H9 (cell line): ENCODE data around the gene RARB. TPM values are rescaled to one million over a fixed set of nuclear protein-coding genes. Genes with fewer than 3 reads are reported as not detected.
A peak's percentile ranks its signal among the peaks of the same experiment; 100 is the strongest.

Source experiments
- DNase-seq: peaks from one replicate; pipeline ENCODE4 v3.0.0-alpha.2; 2017
- H2AFZ ChIP-seq: one replicate; pipeline ENCODE4 v1.6.1; 2013; ENCODE audit warnings: mild to moderate bottlenecking, low read length, control low read depth, moderate library complexity
- H2AK5ac ChIP-seq: 2 replicates; pipeline ENCODE4 v1.6.1; 2013; ENCODE audit warnings: low read length, control low read depth, mixed read lengths; ENCODE audit not compliant: insufficient read length
- H2BK120ac ChIP-seq: one replicate; pipeline ENCODE4 v1.6.1; 2013; ENCODE audit warnings: low read depth, mild to moderate bottlenecking, low read length, control low read depth, inconsistent platforms; ENCODE audit not compliant: poor library complexity, severe bottlenecking
- H2BK12ac ChIP-seq: 2 replicates; pipeline ENCODE4 v1.6.1; 2013; ENCODE audit warnings: low read length, control low read depth, mixed read lengths, low read depth; ENCODE audit not compliant: insufficient read length
- H2BK15ac ChIP-seq: 2 replicates; pipeline ENCODE4 v1.6.1; 2013; ENCODE audit warnings: low read depth, low read length, control low read depth
- H2BK20ac ChIP-seq: one replicate; pipeline ENCODE4 v1.6.1; 2013; ENCODE audit warnings: low read depth, mild to moderate bottlenecking, low read length, control low read depth, inconsistent platforms; ENCODE audit not compliant: poor library complexity, severe bottlenecking
- H2BK5ac ChIP-seq: 2 replicates; pipeline ENCODE4 v1.6.1; 2013; ENCODE audit warnings: low read length, control low read depth, mixed read lengths; ENCODE audit not compliant: insufficient read length
- H3K14ac ChIP-seq: 2 replicates; pipeline ENCODE4 v1.6.1; 2013; ENCODE audit warnings: low read length, control low read depth; ENCODE audit not compliant: insufficient read depth
- H3K18ac ChIP-seq: 2 replicates; pipeline ENCODE4 v1.6.1; 2013; ENCODE audit warnings: low read depth, mild to moderate bottlenecking, mixed read lengths, low read length, control low read depth; ENCODE audit not compliant: insufficient read length
- H3K23ac ChIP-seq: 2 replicates; pipeline ENCODE4 v1.6.1; 2013; ENCODE audit warnings: low read length, control low read depth, mixed read lengths, low read depth; ENCODE audit not compliant: insufficient read length
- H3K23me2 ChIP-seq: 2 replicates; pipeline ENCODE4 v1.6.1; 2013; ENCODE audit warnings: low read depth, mild to moderate bottlenecking, mixed read lengths, low read length, control low read depth; ENCODE audit not compliant: insufficient read length, poor library complexity, severe bottlenecking
- H3K27ac ChIP-seq: 2 replicates; pipeline ENCODE4 v1.5.1; 2013; ENCODE audit warnings: low read length, control low read depth, mixed read lengths, low read depth; ENCODE audit not compliant: insufficient read length
- H3K27me3 ChIP-seq: 2 replicates; pipeline ENCODE4 v1.6.1; 2013; ENCODE audit warnings: low read length, control low read depth, inconsistent platforms; ENCODE audit not compliant: insufficient read depth
- H3K4ac ChIP-seq: 2 replicates; pipeline ENCODE4 v1.6.1; 2013; ENCODE audit warnings: low read depth, mild to moderate bottlenecking, control low read depth, inconsistent platforms, low read length, moderate library complexity
- H3K4me1 ChIP-seq: 2 replicates; pipeline ENCODE4 v1.6.1; 2013; ENCODE audit warnings: low read length, control low read depth, inconsistent platforms; ENCODE audit not compliant: insufficient read depth
- H3K4me2 ChIP-seq: 2 replicates; pipeline ENCODE4 v1.6.1; 2013; ENCODE audit warnings: low read length, control low read depth, mixed read lengths; ENCODE audit not compliant: insufficient read length, insufficient read depth
- H3K56ac ChIP-seq: 2 replicates; pipeline ENCODE4 v1.6.1; 2013; ENCODE audit warnings: low read depth, mild to moderate bottlenecking, mixed read lengths, low read length, control low read depth; ENCODE audit not compliant: insufficient read length
- H3K79me1 ChIP-seq: 2 replicates; pipeline ENCODE4 v1.6.1; 2013; ENCODE audit warnings: low read depth, mild to moderate bottlenecking, moderate library complexity, low read length, control low read depth, inconsistent platforms; ENCODE audit not compliant: insufficient read depth, poor library complexity, severe bottlenecking
- H3K79me2 ChIP-seq: 2 replicates; pipeline ENCODE4 v1.6.1; 2013; ENCODE audit warnings: low read length, control low read depth, inconsistent platforms; ENCODE audit not compliant: insufficient read depth
- H3K9ac ChIP-seq: 2 replicates; pipeline ENCODE4 v1.6.1; 2013; ENCODE audit warnings: low read length, control low read depth, mixed read lengths; ENCODE audit not compliant: insufficient read length; ENCODE audit errors: extremely low read depth
- H3K9me3 ChIP-seq: one replicate; pipeline ENCODE4 v1.6.1; 2013; ENCODE audit warnings: low read depth, low read length, inconsistent platforms; ENCODE audit not compliant: control insufficient read depth
- H3T11ph ChIP-seq: one replicate; pipeline ENCODE4 v1.6.1; 2013; ENCODE audit warnings: mild to moderate bottlenecking, low read length, control low read depth, inconsistent platforms
- H4K20me1 ChIP-seq: one replicate; pipeline ENCODE4 v1.6.1; 2013; ENCODE audit not compliant: control insufficient read depth, insufficient read length, insufficient read depth
- H4K5ac ChIP-seq: 2 replicates; pipeline ENCODE4 v1.6.1; 2013; ENCODE audit warnings: low read depth, mild to moderate bottlenecking, mixed read lengths, low read length, control low read depth; ENCODE audit not compliant: insufficient read length
- H4K8ac ChIP-seq: replicated peaks from 2 replicates; pipeline ENCODE4 v1.6.1; 2013; ENCODE audit warnings: low read length, control low read depth, mixed read lengths, low read depth; ENCODE audit not compliant: insufficient read length
- H4K91ac ChIP-seq: 2 replicates; pipeline ENCODE4 v1.6.1; 2013; ENCODE audit warnings: low read depth, mild to moderate bottlenecking, moderate library complexity, mixed read lengths, low read length, control low read depth; ENCODE audit not compliant: insufficient read length
- H3K27ac Mint-ChIP-seq, 3 experiments: 2 replicates in 2 of 3; 3 replicates in 1 of 3; pipeline ENCODE4 v1.8.0; 2020 to 2021; ENCODE audit warnings: mixed read lengths in 3 of 3, mild to moderate bottlenecking in 1 of 3, moderate library complexity in 1 of 3
- H3K27me3 Mint-ChIP-seq: 2 replicates; pipeline ENCODE4 v1.8.0; 2021; ENCODE audit warnings: low read depth, mild to moderate bottlenecking, moderate library complexity, mixed read lengths
- H3K36me3 Mint-ChIP-seq, 3 experiments: 2 replicates in 2 of 3; 3 replicates in 1 of 3; pipeline ENCODE4 v1.8.0; 2020 to 2021; ENCODE audit warnings: low read depth in 3 of 3, mixed read lengths in 3 of 3; ENCODE audit not compliant: insufficient read depth in 1 of 3
- H3K4me1 Mint-ChIP-seq, 2 experiments: 2 replicates each; pipeline ENCODE4 v1.8.0; 2020; ENCODE audit warnings: mixed read lengths in 2 of 2
- H3K4me3 Mint-ChIP-seq, 2 experiments: 2 replicates in 1 of 2; 3 replicates in 1 of 2; pipeline ENCODE4 v1.8.0; 2020 to 2021; ENCODE audit warnings: mild to moderate bottlenecking in 2 of 2, mixed read lengths in 2 of 2, moderate library complexity in 1 of 2
- H3K9me3 Mint-ChIP-seq, 2 experiments: 2 replicates in 1 of 2; 3 replicates in 1 of 2; pipeline ENCODE4 v1.8.0; 2020; ENCODE audit warnings: mild to moderate bottlenecking in 2 of 2, mixed read lengths in 2 of 2, moderate library complexity in 1 of 2
- WGBS: extraction: QIAGEN DNeasy Blood & Tissue Kit; methylation state at CpG from one replicate; pipeline ENCODE4 v1.1.7; 2013; ENCODE audit warnings: missing lambda C conversion rate, low lambda C conversion rate, mixed read lengths; ENCODE audit not compliant: insufficient read length; ENCODE audit errors: extremely low coverage; 5-methylcytosine and 5-hydroxymethylcytosine counted together
- total RNA-seq: library from RNA; stranded (reverse); gene quantifications from 2 replicates; pipeline ENCODE4 v1.2.1, GENCODE V29; 2021
- TF ChIP-seq, protein P1 (sequence below): fragments of 200-600 bp; sonication (generic); conservative IDR thresholded peaks from 3 replicates; pipeline ENCODE4 v1.8.0; 2021; ENCODE audit warnings: antibody characterized with exemption, mild to moderate bottlenecking

RARB gene
- total RNA-seq, 1 experiment from 2014 or later = 0.22 TPM

DNA sequence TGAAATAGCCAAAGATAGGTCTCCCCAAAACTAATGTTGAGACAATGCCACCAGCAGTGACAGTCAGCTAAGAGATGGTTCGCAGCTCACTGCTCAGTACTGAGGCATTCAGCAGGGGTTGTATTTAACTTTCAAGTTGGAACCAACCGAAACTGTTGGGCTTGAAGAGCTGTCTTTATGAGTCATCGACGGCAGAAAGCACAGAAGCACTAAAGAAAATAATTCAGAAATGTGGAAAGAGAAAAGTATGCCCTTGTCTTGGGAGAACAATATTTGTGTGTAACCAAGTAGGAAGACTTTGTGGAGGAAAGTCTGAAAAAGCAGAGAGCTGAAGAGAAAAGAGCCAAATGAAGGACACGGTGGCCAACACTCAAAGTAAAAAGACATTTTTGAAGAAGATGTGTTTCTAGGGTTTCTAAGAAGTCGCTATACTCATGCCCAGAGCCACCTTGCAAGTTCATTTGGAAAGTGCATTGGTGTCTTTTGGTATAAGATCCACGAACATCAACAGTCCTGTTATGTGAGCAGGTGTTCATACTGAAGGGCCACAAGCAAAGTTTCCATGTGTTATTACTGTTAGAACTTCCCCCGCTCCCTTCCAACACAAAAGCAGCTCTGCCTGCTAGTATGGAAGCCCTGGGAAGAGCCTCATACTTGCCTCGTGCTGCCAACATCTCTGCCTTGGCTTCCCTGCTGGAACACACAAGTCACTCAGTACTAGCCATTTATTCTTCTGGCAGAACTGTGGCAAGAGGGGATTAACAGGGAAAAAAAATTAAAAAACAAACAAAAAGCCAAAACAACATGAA lies 4.1 kb upstream of the RARB start:
- no peak overlapping the region for H3K56ac ChIP-seq
- no CpG with 5 or more reads among the region's 9 CpGs for WGBS
- no peak overlapping the region for H3K4ac ChIP-seq
- H2BK20ac ChIP-seq = no peak overlapping the region
- no peaks in the 10 kb centered on the region for H3K79me1 ChIP-seq
- no peaks in the 10 kb centered on the region; the same call in 1 of the 2 replicates for H3K27me3 ChIP-seq
- no peaks in the 10 kb centered on the region for H4K20me1 ChIP-seq
- no peak overlapping the region for H2BK15ac ChIP-seq
- DNase-seq = no peak
- no peak overlapping the region for H2AFZ ChIP-seq
- Mint-ChIP-seq H3K9me3 (no peaks in the 10 kb centered on the region; a peak in 1 of 5 replicates), H3K4me3 (no peak overlapping the region; a peak in 1 of 5 replicates), H3K27me3 (peaks cover 16% of the 10 kb centered on the region), H3K36me3 (no peaks in the 10 kb centered on the region), H3K4me1 (peaks cover 70 to 71% of the 10 kb centered on the region in 2 experiments), H3K27ac (peak overlapping the region in 1 of 3 experiments; percentile 37; a peak in 1 of 7 replicates)
- no peaks in the 10 kb centered on the region for H3K9me3 ChIP-seq
- H2AK5ac ChIP-seq = no peak overlapping the region
- H4K91ac ChIP-seq = no peak overlapping the region
- no peak overlapping the region for H2BK5ac ChIP-seq
- peaks cover 19% of the 10 kb centered on the region; the same call in 1 of the 2 replicates for H3K4me1 ChIP-seq
- no peak overlapping the region for H3K9ac ChIP-seq
- H3K27ac ChIP-seq = no peak overlapping the region
- H3K18ac ChIP-seq = no peak overlapping the region
- H3T11ph ChIP-seq = no peak overlapping the region
- no peak overlapping the region for H2BK120ac ChIP-seq
- H2BK12ac ChIP-seq = no peak overlapping the region
- H4K5ac ChIP-seq = no peak overlapping the region
- H3K4me2 ChIP-seq = no peak overlapping the region
- H3K23ac ChIP-seq = no peak overlapping the region
- no peak overlapping the region for H3K14ac ChIP-seq
- H3K23me2 ChIP-seq = peaks cover 12% of the 10 kb centered on the region
- H3K79me2 ChIP-seq = no peaks in the 10 kb centered on the region; the same call in 1 of the 2 replicates
- no peak overlapping the region for H4K8ac ChIP-seq
- TF ChIP-seq, protein P1, sequence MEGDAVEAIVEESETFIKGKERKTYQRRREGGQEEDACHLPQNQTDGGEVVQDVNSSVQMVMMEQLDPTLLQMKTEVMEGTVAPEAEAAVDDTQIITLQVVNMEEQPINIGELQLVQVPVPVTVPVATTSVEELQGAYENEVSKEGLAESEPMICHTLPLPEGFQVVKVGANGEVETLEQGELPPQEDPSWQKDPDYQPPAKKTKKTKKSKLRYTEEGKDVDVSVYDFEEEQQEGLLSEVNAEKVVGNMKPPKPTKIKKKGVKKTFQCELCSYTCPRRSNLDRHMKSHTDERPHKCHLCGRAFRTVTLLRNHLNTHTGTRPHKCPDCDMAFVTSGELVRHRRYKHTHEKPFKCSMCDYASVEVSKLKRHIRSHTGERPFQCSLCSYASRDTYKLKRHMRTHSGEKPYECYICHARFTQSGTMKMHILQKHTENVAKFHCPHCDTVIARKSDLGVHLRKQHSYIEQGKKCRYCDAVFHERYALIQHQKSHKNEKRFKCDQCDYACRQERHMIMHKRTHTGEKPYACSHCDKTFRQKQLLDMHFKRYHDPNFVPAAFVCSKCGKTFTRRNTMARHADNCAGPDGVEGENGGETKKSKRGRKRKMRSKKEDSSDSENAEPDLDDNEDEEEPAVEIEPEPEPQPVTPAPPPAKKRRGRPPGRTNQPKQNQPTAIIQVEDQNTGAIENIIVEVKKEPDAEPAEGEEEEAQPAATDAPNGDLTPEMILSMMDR = no peak
